ENCODE data around the gene FAM200B.
"Not testable (repeated sequence)": the region's sequence is repeated elsewhere in the genome, so short reads cannot be mapped to it uniquely, and the experiment has no call there.

GRCh38 chr4:15733061-15733460 lies 51.4 kb downstream of the FAM200B start:
- TF ChIP-seq, protein P1, sequence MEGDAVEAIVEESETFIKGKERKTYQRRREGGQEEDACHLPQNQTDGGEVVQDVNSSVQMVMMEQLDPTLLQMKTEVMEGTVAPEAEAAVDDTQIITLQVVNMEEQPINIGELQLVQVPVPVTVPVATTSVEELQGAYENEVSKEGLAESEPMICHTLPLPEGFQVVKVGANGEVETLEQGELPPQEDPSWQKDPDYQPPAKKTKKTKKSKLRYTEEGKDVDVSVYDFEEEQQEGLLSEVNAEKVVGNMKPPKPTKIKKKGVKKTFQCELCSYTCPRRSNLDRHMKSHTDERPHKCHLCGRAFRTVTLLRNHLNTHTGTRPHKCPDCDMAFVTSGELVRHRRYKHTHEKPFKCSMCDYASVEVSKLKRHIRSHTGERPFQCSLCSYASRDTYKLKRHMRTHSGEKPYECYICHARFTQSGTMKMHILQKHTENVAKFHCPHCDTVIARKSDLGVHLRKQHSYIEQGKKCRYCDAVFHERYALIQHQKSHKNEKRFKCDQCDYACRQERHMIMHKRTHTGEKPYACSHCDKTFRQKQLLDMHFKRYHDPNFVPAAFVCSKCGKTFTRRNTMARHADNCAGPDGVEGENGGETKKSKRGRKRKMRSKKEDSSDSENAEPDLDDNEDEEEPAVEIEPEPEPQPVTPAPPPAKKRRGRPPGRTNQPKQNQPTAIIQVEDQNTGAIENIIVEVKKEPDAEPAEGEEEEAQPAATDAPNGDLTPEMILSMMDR (IDR thresholded peaks at IDR 0.05) = not testable (repeated sequence)
- not testable (repeated sequence) for TF ChIP-seq POLR2A (IDR thresholded peaks at IDR 0.05)
